HEK293T (cell line): Measurements from ENCODE around the gene LTO1.
A peak's percentile ranks its signal among the peaks of the same experiment; 100 is the strongest.

Source experiments
- CTCF ChIA-PET: fragments of 350-600 bp; formaldehyde crosslinking; extraction: SDS; loops from one replicate; lab custom pipeline; 2021; ENCODE audit warnings: antibody characterized with exemption, inconsistent platforms; lab: Yijun Ruan, JAX
- POLR2A ChIA-PET: fragments of 350-600 bp; formaldehyde crosslinking; extraction: SDS; loops from one replicate; lab custom pipeline; 2020; ENCODE audit warnings: antibody characterized with exemption, inconsistent platforms; lab: Yijun Ruan, JAX
- DNase-seq: peaks from one replicate; pipeline ENCODE4 v3.0.0; 2012; ENCODE audit warnings: mixed read lengths; ENCODE audit errors: extremely low spot score
- ARNT ChIP-seq: fragments of 450-650 bp; IDR thresholded peaks from 2 replicates; pipeline ENCODE4 v1.6.1; 2017; ENCODE audit warnings: mild to moderate bottlenecking
- BHLHE40 ChIP-seq: fragments of 450-650 bp; IDR thresholded peaks from 2 replicates; pipeline ENCODE4 v1.6.1; 2016; ENCODE audit warnings: mild to moderate bottlenecking, moderate library complexity, borderline replicate concordance
- CTBP1 ChIP-seq: fragments of 450-650 bp; IDR thresholded peaks from 2 replicates; pipeline ENCODE4 v1.6.1; 2016; ENCODE audit warnings: borderline replicate concordance
- ELF4 ChIP-seq: fragments of 450-650 bp; IDR thresholded peaks from 2 replicates; pipeline ENCODE4 v1.6.1; 2017; ENCODE audit warnings: antibody characterized with exemption
- FOXA1 ChIP-seq: fragments of 450-650 bp; IDR thresholded peaks from 2 replicates; pipeline ENCODE4 v1.6.1; 2016; ENCODE audit warnings: mild to moderate bottlenecking
- FOXK2 ChIP-seq: fragments of 450-650 bp; IDR thresholded peaks from 2 replicates; pipeline ENCODE4 v1.6.1; 2016; ENCODE audit warnings: mild to moderate bottlenecking
- FOXM1 ChIP-seq: fragments of 450-650 bp; IDR thresholded peaks from 2 replicates; pipeline ENCODE4 v1.6.1; 2017; ENCODE audit warnings: mild to moderate bottlenecking, borderline replicate concordance
- HDGF ChIP-seq: fragments of 450-650 bp; IDR thresholded peaks from 2 replicates; pipeline ENCODE4 v1.6.1; 2017; ENCODE audit warnings: antibody characterized with exemption, borderline replicate concordance
- L3MBTL2 ChIP-seq: fragments of 450-650 bp; conservative IDR thresholded peaks from 2 replicates; pipeline ENCODE4 v1.6.1; 2016; ENCODE audit warnings: mild to moderate bottlenecking
- LEF1 ChIP-seq: fragments of 450-650 bp; IDR thresholded peaks from 2 replicates; pipeline ENCODE4 v1.6.1; 2017; ENCODE audit warnings: mild to moderate bottlenecking, borderline replicate concordance
- NFRKB ChIP-seq: fragments of 450-650 bp; IDR thresholded peaks from 2 replicates; pipeline ENCODE4 v1.6.1; 2016; ENCODE audit warnings: mild to moderate bottlenecking, moderate library complexity
- PKNOX1 ChIP-seq: fragments of 450-650 bp; IDR thresholded peaks from 2 replicates; pipeline ENCODE4 v1.6.1; 2016
- SP1 ChIP-seq: fragments of 450-650 bp; IDR thresholded peaks from 2 replicates; pipeline ENCODE4 v1.6.1; 2017
- SUZ12 ChIP-seq: fragments of 450-650 bp; IDR thresholded peaks from 2 replicates; pipeline ENCODE4 v1.6.1; 2016; ENCODE audit warnings: mild to moderate bottlenecking
- TARDBP ChIP-seq: fragments of 450-650 bp; IDR thresholded peaks from 2 replicates; pipeline ENCODE4 v1.6.1; 2016
- ZNF384 ChIP-seq: fragments of 450-650 bp; IDR thresholded peaks from 2 replicates; pipeline ENCODE4 v1.6.1; 2016

Gene LTO1

GRCh38 chr11:69674886-69675714 lies at the start of gene LTO1:
Gene LTO1 (minus strand): TSS chr11:69675353. CDS start chr11:69675239, 114 bp downstream.
- POLR2A ChIA-PET: interaction anchor here (0.5 to 1.7 kb wide), 13 partner anchors 8 to 605 kb away, joined by 3 to 8 read pairs (median 3); partner anchors contain the start of gene MYEOV
- CTCF ChIA-PET: interaction anchor here (1.1 kb wide), 1 partner anchor 543 kb away, joined by 4 read pairs; no protein-coding TSS in a partner anchor
- peak; percentile 97 for DNase-seq
- TF ChIP-seq L3MBTL2: peak; percentile 85
- no peak for TF ChIP-seq ZNF384
- TF ChIP-seq TARDBP: no peak
- peak; percentile 69 for TF ChIP-seq PKNOX1
- no peak for TF ChIP-seq NFRKB
- TF ChIP-seq ELF4: peak; percentile 87

- no peak for DNase-seq
- no peak for TF ChIP-seq FOXA1
- POLR2A ChIA-PET: no interaction called here
- CTCF ChIA-PET: no interaction called here
Measured at GRCh38 chr11:69721745-69722144, 46.6 kb upstream of the LTO1 start.

- ChIA-PET CTCF (no interaction called here), POLR2A (no interaction called here)
- TF ChIP-seq FOXM1: no peak
- no peak for TF ChIP-seq CTBP1
- no peak for TF ChIP-seq LEF1
- TF ChIP-seq NFRKB: no peak
- no peak for TF ChIP-seq ELF4
- no peak for TF ChIP-seq SP1
- TF ChIP-seq ARNT: no peak
- no peak for TF ChIP-seq HDGF
- no peak for TF ChIP-seq L3MBTL2
- TF ChIP-seq FOXK2: no peak
- no peak for TF ChIP-seq ZNF384
- TF ChIP-seq SUZ12: no peak
- TF ChIP-seq TARDBP: no peak
- TF ChIP-seq PKNOX1: no peak
- no peak for TF ChIP-seq BHLHE40
- no peak for TF ChIP-seq FOXA1
- DNase-seq: no peak
Measured at GRCh38 chr11:69721106-69721505, 46.0 kb upstream of the LTO1 start.

GRCh38 chr11:69718912-69719311 lies 43.8 kb upstream of the LTO1 start:
- CTCF ChIA-PET: no interaction called here

GRCh38 chr11:69718147-69718546 lies 43.0 kb upstream of the LTO1 start:
- POLR2A ChIA-PET: no interaction called here
- CTCF ChIA-PET: interaction anchor here (0.9 to 1.2 kb wide), 2 partner anchors 18 to 24 kb away, joined by 3 to 4 read pairs; no protein-coding TSS in a partner anchor
- TF ChIP-seq FOXM1: no peak
- no peak for TF ChIP-seq SUZ12
- TF ChIP-seq ZNF384: no peak
- no peak for TF ChIP-seq FOXA1
- TF ChIP-seq SP1: no peak
- TF ChIP-seq L3MBTL2: no peak
- no peak for TF ChIP-seq LEF1
- no peak for TF ChIP-seq BHLHE40
- TF ChIP-seq HDGF: no peak
- no peak for TF ChIP-seq NFRKB
- peak; percentile 87 for DNase-seq

More at GRCh38 chr11:69718912-69719311, 43.8 kb upstream of the LTO1 start:
- POLR2A ChIA-PET: no interaction called here
- TF ChIP-seq PKNOX1 (no peak), L3MBTL2 (no peak), FOXA1 (no peak), LEF1 (no peak), FOXM1 (no peak), ZNF384 (no peak), ARNT (no peak), ELF4 (no peak)
- DNase-seq: no peak

GRCh38 chr11:69716891-69717747 lies 42.0 kb upstream of the LTO1 start:
- ChIA-PET CTCF (interaction anchor here (0.9 to 1.2 kb wide), 2 partner anchors 17 to 25 kb away, joined by 3 to 4 read pairs; no protein-coding TSS in a partner anchor), POLR2A (no interaction called here)
- no peak for TF ChIP-seq FOXM1
- no peak for TF ChIP-seq BHLHE40
- no peak for TF ChIP-seq LEF1
- no peak for DNase-seq
